Ovary (tissue), 3 donors: ENCODE measurements around the gene PSMD12.
"Not testable (repeated sequence)": the region's sequence is repeated elsewhere in the genome, so short reads cannot be mapped to it uniquely, and the experiment has no call there.

Experiments used
- EP300 ChIP-seq: sonication (generic); formaldehyde crosslinking; IDR thresholded peaks from one replicate; pipeline ENCODE4 v1.6.1; 2017; ENCODE audit warnings: antibody characterized with exemption
- TF ChIP-seq, protein P1 (sequence below), 3 donors: fragments of 450-650 bp in 2 of 3; fragments of 200-600 bp in 1 of 3; IDR thresholded peaks; one replicate each; pipeline versions ENCODE4 v1.5.1 to v1.8.0; 2016 to 2022; ENCODE audit warnings: antibody characterized with exemption in 3 of 3, mild to moderate bottlenecking in 1 of 3
- donor health status: DM: no; HTN: no; CAD: no.

DNA sequence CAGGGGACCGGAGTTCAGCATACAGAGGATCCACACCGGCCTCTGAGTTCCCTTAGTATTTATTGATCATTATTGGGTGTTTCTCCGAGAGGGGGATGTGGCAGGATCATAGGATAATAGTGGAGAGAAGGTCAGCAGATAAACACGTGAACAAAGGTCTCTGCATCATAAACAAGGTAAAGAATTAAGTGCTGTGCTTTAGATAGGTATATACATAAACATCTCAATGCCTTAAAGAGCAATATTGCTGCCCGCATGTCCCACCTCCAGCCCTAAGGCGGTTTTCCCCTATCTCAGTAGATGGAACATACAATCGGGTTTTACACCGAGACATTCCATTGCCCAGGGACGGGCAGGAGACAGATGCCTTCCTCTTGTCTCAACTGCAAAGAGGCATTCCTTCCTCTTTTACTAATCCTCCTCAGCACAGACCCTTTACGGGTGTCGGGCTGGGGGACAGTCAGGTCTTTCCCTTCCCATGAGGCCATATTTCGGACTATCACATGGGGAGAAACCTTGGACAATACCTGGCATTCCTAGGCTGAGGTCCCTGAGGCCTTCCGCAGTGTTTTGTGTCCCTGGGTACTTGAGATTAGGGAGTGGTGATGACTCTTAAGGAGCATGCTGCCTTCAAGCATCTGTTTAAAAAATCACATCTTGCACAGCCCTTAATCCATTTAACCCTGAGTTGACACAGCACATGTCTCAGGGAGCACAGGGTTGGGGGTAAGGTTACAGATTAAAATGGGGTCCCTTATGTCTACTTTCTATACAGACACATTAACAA lies 39.2 kb downstream of the PSMD12 start:
- not testable (repeated sequence) for TF ChIP-seq EP300
- TF ChIP-seq, protein P1, sequence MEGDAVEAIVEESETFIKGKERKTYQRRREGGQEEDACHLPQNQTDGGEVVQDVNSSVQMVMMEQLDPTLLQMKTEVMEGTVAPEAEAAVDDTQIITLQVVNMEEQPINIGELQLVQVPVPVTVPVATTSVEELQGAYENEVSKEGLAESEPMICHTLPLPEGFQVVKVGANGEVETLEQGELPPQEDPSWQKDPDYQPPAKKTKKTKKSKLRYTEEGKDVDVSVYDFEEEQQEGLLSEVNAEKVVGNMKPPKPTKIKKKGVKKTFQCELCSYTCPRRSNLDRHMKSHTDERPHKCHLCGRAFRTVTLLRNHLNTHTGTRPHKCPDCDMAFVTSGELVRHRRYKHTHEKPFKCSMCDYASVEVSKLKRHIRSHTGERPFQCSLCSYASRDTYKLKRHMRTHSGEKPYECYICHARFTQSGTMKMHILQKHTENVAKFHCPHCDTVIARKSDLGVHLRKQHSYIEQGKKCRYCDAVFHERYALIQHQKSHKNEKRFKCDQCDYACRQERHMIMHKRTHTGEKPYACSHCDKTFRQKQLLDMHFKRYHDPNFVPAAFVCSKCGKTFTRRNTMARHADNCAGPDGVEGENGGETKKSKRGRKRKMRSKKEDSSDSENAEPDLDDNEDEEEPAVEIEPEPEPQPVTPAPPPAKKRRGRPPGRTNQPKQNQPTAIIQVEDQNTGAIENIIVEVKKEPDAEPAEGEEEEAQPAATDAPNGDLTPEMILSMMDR (IDR thresholded peaks at IDR 0.05), result not testable (repeated sequence)
